ENCODE measurements around the gene TRIM52. TPM values are rescaled to one million over a fixed set of nuclear protein-coding genes. Genes with fewer than 3 reads are reported as not detected.

The TRIM52 gene
- polyA plus RNA-seq, 4 donors: 2.4 to 29.7 (median 7.2) TPM

DNA sequence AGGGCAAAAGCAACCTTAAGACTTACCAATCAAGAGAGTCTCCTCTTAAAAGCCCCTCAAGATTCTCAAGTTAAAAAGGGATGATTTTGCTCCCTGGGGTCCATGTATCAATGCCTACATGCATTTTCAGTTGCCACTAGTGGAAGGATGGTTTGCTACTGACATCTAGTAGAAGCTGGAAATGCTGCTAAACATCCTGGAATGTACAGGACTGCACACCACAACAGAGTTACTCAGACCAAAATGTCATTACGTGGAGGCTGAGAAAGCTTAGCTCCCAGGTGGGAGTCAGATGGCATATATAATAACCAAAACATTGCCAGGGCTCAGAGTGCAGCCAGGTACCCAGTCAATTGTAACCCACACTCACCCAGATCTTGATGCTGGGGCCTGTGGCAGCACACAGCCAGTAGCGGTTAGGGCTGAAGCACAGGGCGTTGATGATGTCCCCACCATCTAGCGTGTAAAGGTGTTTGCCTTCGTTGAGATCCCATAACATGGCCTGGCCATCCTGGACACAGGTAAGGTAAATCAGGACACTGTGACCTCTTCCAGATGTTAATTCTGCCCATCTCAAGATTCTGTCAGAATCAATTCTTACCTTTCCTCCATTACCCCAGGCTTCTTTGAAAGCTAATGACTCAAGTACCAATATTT, 23.1 kb downstream of the TRIM52 start:
- FAIRE-seq (no peak), DNase-seq (no peak)
- no peak overlapping the region for H3K4me3 ChIP-seq (ENCODE audit: low read depth in 1 of 3, low read length in 3 of 3)
- H3K9me3 ChIP-seq (ENCODE audit: control insufficient read depth in 2 of 2, insufficient read depth in 1 of 2, low read depth in 1 of 2, low read length in 1 of 2): no peaks in the 10 kb centered on the region
- H3K36me3 ChIP-seq (ENCODE audit: control insufficient read depth in 3 of 3, insufficient read depth in 2 of 3, low read depth in 1 of 3, low read length in 3 of 3): peaks cover 31 to 92% (median 41%) of the 10 kb centered on the region in 3 donors
- no peak overlapping the region for H3K27ac ChIP-seq (ENCODE audit: low read depth in 1 of 3, low read length in 2 of 3)
- H3K4me1 ChIP-seq (ENCODE audit: control insufficient read depth in 3 of 3, insufficient read depth in 2 of 3, low read depth in 1 of 3, low read length in 2 of 3): peaks cover 0 to 10% (median 7%) of the 10 kb centered on the region in 3 donors
- H3K27me3 ChIP-seq (ENCODE audit: control insufficient read depth in 3 of 3, insufficient read depth in 3 of 3, low read length in 3 of 3): no peaks in the 10 kb centered on the region
- WGBS, 3 donors: 85 to 90% (median 89%) methylated on average over 5 of the region's 5 CpGs

DNA sequence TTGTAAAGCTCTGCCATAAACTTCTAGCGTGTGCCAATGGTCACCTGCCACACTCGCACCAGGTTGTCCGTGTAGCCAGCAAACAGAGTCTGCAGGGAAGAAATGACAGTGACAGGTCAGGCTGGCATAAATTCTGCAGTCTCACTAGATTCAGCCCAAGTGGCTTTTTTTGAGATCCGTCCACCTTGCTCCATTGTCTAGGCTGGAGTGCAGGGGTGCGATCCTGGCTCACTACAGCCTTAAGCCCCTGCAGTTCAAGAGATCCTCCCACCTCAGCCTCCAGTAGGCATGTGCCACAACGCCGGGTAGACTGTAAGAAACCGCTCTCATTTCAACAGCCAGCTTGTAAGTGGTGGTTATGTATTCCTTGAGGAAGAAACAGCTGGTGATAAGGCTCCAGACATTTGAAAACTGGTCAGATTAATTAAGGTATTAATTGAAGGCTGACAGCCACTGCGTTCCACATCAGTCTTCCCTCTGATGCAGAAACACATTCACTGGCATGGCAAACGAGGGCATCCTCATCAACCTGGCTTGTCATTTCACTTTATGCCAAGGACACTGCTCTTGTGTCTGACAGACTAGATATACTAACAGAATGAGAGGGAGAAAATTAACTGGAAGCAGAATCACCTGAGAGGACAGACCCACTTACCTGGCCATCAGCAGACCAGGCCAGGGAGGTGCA, 23.8 kb downstream of the TRIM52 start:
- Histone ChIP-seq H3K36me3 (ENCODE audit: control insufficient read depth in 3 of 3, insufficient read depth in 2 of 3, low read depth in 1 of 3, low read length in 3 of 3) (peaks cover 37 to 92% (median 41%) of the 10 kb centered on the region in 3 donors), H3K27ac (ENCODE audit: low read depth in 1 of 3, low read length in 2 of 3) (no peak overlapping the region), H3K4me1 (ENCODE audit: control insufficient read depth in 3 of 3, insufficient read depth in 2 of 3, low read depth in 1 of 3, low read length in 2 of 3) (peaks cover 0 to 8% (median 6%) of the 10 kb centered on the region in 3 donors), H3K4me3 (ENCODE audit: low read depth in 1 of 3, low read length in 3 of 3) (no peak overlapping the region), H3K9me3 (ENCODE audit: control insufficient read depth in 2 of 2, insufficient read depth in 1 of 2, low read depth in 1 of 2, low read length in 1 of 2) (no peaks in the 10 kb centered on the region), H3K27me3 (ENCODE audit: control insufficient read depth in 3 of 3, insufficient read depth in 3 of 3, low read length in 3 of 3) (no peaks in the 10 kb centered on the region)
- DNase-seq (no peak), FAIRE-seq (no peak)
- 82 to 89% (median 87%) methylated on average over 10 of the region's 10 CpGs for WGBS, 3 donors

DNA sequence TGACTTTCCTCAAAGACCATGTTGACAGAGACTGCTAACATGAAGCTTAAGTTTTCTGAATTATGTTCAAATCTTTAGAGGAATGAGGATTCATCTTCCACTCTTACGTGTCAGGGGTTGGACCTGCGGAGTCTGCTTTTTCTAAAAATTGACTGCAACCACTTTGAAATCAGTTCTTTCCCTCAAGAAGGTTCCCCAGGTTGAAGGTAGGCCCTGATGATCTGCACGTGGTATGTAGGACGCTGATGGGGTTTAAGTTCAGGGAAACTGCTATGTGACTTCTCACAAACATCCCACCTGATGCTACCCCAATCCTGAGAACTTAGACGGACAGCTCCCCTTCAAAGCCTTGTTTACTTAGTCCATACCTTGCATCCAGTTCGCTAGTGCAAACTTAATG, 24.5 kb downstream of the TRIM52 start:
- FAIRE-seq (no peak), DNase-seq (no peak)
- H3K4me3 ChIP-seq (ENCODE audit: low read depth in 1 of 3, low read length in 3 of 3): no peak overlapping the region
- H3K27me3 ChIP-seq (ENCODE audit: control insufficient read depth in 3 of 3, insufficient read depth in 3 of 3, low read length in 3 of 3): no peaks in the 10 kb centered on the region
- H3K36me3 ChIP-seq (ENCODE audit: control insufficient read depth in 3 of 3, insufficient read depth in 2 of 3, low read depth in 1 of 3, low read length in 3 of 3): peaks cover 36 to 89% (median 37%) of the 10 kb centered on the region in 3 donors
- peaks cover 0 to 2% (median 2%) of the 10 kb centered on the region in 3 donors for H3K4me1 ChIP-seq (ENCODE audit: control insufficient read depth in 3 of 3, insufficient read depth in 2 of 3, low read depth in 1 of 3, low read length in 2 of 3)
- H3K9me3 ChIP-seq (ENCODE audit: control insufficient read depth in 2 of 2, insufficient read depth in 1 of 2, low read depth in 1 of 2, low read length in 1 of 2): no peaks in the 10 kb centered on the region
- 82 to 85% (median 82%) methylated on average over 6 of the region's 6 CpGs for WGBS, 3 donors
- no peak overlapping the region for H3K27ac ChIP-seq (ENCODE audit: low read depth in 1 of 3, low read length in 2 of 3)

DNA sequence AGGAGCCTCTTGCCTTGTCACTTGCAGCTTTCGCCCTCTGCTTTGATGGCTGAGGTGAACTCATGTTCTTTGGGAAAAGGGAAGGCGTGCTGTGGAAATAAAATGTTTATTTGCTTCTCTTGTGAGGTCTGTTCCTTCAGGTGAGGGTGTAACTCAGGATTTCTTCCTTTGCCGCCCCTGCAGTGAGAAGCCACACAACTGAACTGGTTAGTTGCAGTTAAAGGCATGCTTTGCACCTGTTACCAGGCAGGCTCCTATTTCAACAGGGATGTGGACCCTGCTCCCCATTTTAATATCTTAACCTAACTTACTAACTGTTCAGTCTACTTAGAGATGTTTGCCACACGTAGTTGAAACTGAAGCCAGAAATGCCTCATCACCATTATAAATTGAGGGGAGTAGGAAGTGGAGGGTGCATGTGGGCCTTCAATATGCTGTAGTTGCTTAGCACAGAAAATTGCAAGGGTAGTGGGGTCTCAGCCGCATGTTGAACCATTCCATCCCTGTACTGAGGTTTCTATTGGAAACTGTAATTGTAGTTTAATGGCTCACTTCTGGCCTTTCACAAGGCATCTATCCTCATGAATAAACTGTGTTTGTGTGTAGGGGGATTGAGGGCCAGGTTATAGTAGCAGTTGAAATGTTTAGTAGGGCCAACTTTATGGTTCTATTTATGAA, 25.1 kb downstream of the TRIM52 start:
- DNase-seq (no peak), FAIRE-seq (no peak)
- no peaks in the 10 kb centered on the region for H3K9me3 ChIP-seq (ENCODE audit: control insufficient read depth in 2 of 2, insufficient read depth in 1 of 2, low read depth in 1 of 2, low read length in 1 of 2)
- H3K36me3 ChIP-seq (ENCODE audit: control insufficient read depth in 3 of 3, insufficient read depth in 2 of 3, low read depth in 1 of 3, low read length in 3 of 3): peaks cover 31 to 89% (median 39%) of the 10 kb centered on the region in 3 donors
- no peaks in the 10 kb centered on the region for H3K4me1 ChIP-seq (ENCODE audit: control insufficient read depth in 3 of 3, insufficient read depth in 2 of 3, low read depth in 1 of 3, low read length in 2 of 3)
- 69 to 80% (median 69%) methylated on average over 5 of the region's 5 CpGs for WGBS, 3 donors
- H3K4me3 ChIP-seq (ENCODE audit: low read depth in 1 of 3, low read length in 3 of 3): no peak overlapping the region
- H3K27ac ChIP-seq (ENCODE audit: low read depth in 1 of 3, low read length in 2 of 3): no peak overlapping the region
- H3K27me3 ChIP-seq (ENCODE audit: control insufficient read depth in 3 of 3, insufficient read depth in 3 of 3, low read length in 3 of 3): no peaks in the 10 kb centered on the region

DNA sequence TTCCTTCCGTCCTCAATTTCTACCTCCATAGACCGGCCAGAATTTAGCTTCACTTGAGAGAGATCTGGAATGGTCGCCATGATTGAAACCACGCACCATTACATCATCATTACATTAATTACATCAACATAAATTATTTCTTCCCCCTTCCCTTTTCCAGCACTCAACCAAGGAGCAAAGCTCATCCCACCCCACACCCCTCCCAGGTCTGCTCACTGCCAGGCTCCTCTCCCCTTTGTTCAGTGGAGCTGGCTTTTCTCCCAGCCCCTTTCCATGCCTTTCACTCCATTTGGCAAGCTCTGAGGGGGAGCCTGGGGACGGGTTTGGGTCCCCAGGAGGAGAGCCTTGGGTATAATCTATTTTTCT, 25.6 kb downstream of the TRIM52 start:
- Histone ChIP-seq H3K9me3 (ENCODE audit: control insufficient read depth in 2 of 2, insufficient read depth in 1 of 2, low read depth in 1 of 2, low read length in 1 of 2) (no peaks in the 10 kb centered on the region), H3K36me3 (ENCODE audit: control insufficient read depth in 3 of 3, insufficient read depth in 2 of 3, low read depth in 1 of 3, low read length in 3 of 3) (peaks cover 30 to 88% (median 38%) of the 10 kb centered on the region in 3 donors), H3K27ac (ENCODE audit: low read depth in 1 of 3, low read length in 2 of 3) (no peak overlapping the region)

DNA sequence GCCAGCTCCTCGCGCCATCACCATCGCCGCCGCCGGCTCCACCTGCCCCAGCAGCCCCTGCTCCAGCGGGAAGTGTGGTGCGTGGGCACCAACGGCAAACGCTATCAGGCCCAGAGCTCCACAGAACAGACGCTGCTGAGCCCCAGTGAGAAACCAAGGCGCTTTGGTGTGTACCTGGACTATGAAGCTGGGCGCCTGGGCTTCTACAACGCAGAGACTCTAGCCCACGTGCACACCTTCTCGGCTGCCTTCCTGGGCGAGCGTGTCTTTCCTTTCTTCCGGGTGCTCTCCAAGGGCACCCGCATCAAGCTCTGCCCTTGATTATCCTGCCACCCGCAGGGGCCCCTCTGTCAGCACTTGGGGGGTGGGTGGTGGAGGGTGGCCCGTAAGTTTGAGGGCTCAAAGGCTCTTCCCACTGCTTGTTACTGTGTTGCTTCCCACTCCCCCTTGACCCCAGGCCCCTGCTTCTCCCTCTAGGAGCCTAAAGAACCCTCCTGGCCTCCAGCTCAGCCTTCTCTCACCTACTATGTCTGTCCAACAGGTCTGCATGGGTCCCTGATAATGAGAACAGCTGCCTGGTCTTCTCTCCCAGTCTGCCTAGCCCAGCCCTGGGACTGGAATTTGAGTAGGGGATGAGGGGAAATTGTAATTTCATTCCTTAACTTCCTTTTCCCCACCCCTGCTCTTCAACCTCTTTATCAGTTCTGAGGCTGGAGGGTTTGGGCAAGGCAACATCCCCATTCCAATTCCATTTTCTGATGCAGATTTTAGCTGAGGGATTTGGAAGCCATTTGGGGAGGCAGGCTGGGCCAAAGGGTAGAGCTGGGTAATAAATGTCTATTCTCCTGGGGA, 26.3 kb downstream of the TRIM52 start:
- 86 to 90% (median 87%) methylated on average over 22 of the region's 22 CpGs for WGBS, 3 donors
- Histone ChIP-seq H3K36me3 (ENCODE audit: control insufficient read depth in 3 of 3, insufficient read depth in 2 of 3, low read depth in 1 of 3, low read length in 3 of 3) (peaks cover 28 to 87% (median 38%) of the 10 kb centered on the region in 3 donors), H3K9me3 (ENCODE audit: control insufficient read depth in 2 of 2, insufficient read depth in 1 of 2, low read depth in 1 of 2, low read length in 1 of 2) (no peaks in the 10 kb centered on the region), H3K4me3 (ENCODE audit: low read depth in 1 of 3, low read length in 3 of 3) (no peak overlapping the region), H3K27me3 (ENCODE audit: control insufficient read depth in 3 of 3, insufficient read depth in 3 of 3, low read length in 3 of 3) (no peaks in the 10 kb centered on the region), H3K4me1 (ENCODE audit: control insufficient read depth in 3 of 3, insufficient read depth in 2 of 3, low read depth in 1 of 3, low read length in 2 of 3) (no peaks in the 10 kb centered on the region), H3K27ac (ENCODE audit: low read depth in 1 of 3, low read length in 2 of 3) (no peak overlapping the region)
- no peak for DNase-seq
- no peak for FAIRE-seq

More for the DNA sequence above, 25.6 kb downstream of the TRIM52 start:
- DNase-seq (no peak), FAIRE-seq (no peak)
- 84 to 87% (median 86%) methylated on average over 5 of the region's 5 CpGs for WGBS, 3 donors
- Histone ChIP-seq H3K4me3 (ENCODE audit: low read depth in 1 of 3, low read length in 3 of 3) (no peak overlapping the region), H3K4me1 (ENCODE audit: control insufficient read depth in 3 of 3, insufficient read depth in 2 of 3, low read depth in 1 of 3, low read length in 2 of 3) (no peaks in the 10 kb centered on the region), H3K27me3 (ENCODE audit: control insufficient read depth in 3 of 3, insufficient read depth in 3 of 3, low read length in 3 of 3) (no peaks in the 10 kb centered on the region)

DNA sequence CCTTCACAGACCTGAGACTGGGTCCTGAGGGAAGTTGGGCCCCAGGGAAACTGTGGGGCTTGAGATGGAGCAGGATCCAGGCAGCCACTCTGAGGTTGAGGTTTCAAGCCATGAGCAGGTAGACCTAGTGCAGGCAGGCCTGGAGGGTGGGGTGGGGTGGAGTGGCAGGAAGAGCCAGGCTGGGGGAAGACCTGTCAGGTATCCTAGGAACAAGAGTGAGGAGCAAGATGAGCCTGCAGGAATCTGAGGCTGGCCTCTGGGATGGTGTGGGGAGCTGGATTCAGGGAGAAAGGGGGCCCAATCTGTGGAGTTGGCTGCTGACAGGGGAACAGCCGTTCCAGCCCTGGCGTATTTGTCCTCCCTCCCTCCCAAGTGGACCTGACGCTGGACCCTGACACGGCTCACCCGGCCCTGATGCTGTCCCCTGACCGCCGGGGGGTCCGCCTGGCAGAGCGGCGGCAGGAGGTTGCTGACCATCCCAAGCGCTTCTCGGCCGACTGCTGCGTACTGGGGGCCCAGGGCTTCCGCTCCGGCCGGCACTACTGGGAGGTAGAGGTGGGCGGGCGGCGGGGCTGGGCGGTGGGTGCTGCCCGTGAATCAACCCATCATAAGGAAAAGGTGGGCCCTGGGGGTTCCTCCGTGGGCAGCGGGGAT, 27.0 kb downstream of the TRIM52 start:
- 90 to 93% (median 90%) methylated on average over 20 to 24 of the region's 24 CpGs for WGBS, 3 donors
- Histone ChIP-seq H3K9me3 (ENCODE audit: control insufficient read depth in 2 of 2, insufficient read depth in 1 of 2, low read depth in 1 of 2, low read length in 1 of 2) (no peaks in the 10 kb centered on the region), H3K4me3 (ENCODE audit: low read depth in 1 of 3, low read length in 3 of 3) (no peak overlapping the region), H3K27ac (ENCODE audit: low read depth in 1 of 3, low read length in 2 of 3) (no peak overlapping the region), H3K27me3 (ENCODE audit: control insufficient read depth in 3 of 3, insufficient read depth in 3 of 3, low read length in 3 of 3) (no peaks in the 10 kb centered on the region), H3K36me3 (ENCODE audit: control insufficient read depth in 3 of 3, insufficient read depth in 2 of 3, low read depth in 1 of 3, low read length in 3 of 3) (peaks cover 28 to 82% (median 38%) of the 10 kb centered on the region in 3 donors), H3K4me1 (ENCODE audit: control insufficient read depth in 3 of 3, insufficient read depth in 2 of 3, low read depth in 1 of 3, low read length in 2 of 3) (no peaks in the 10 kb centered on the region)
- DNase-seq (no peak), FAIRE-seq (no peak)
